GM12873 (cell line): ENCODE data around the gene SSTR3.
A peak's percentile ranks its signal among the peaks of the same experiment; 100 is the strongest.

Experiments used
- CTCF ChIP-seq: IDR thresholded peaks from 2 replicates; pipeline ENCODE4 v1.5.1; 2012; ENCODE audit warnings: low read depth, mild to moderate bottlenecking, moderate library complexity, low read length, control low read depth; ENCODE audit not compliant: insufficient read depth; ENCODE audit errors: missing control alignments

Gene SSTR3

GRCh38 chr22:37154925-37155712, 57.2 kb downstream of the SSTR3 start:
- peak; percentile 27 for TF ChIP-seq CTCF
